HG03460 (cell line): ENCODE results near the gene CUEDC1.

Experiments
- ATAC-seq: cut with Tn5 transposase; IDR thresholded peaks from one replicate; pipeline ENCODE4 v1.9.1; 2021; ENCODE audit not compliant: unreplicated experiment

Gene CUEDC1

DNA sequence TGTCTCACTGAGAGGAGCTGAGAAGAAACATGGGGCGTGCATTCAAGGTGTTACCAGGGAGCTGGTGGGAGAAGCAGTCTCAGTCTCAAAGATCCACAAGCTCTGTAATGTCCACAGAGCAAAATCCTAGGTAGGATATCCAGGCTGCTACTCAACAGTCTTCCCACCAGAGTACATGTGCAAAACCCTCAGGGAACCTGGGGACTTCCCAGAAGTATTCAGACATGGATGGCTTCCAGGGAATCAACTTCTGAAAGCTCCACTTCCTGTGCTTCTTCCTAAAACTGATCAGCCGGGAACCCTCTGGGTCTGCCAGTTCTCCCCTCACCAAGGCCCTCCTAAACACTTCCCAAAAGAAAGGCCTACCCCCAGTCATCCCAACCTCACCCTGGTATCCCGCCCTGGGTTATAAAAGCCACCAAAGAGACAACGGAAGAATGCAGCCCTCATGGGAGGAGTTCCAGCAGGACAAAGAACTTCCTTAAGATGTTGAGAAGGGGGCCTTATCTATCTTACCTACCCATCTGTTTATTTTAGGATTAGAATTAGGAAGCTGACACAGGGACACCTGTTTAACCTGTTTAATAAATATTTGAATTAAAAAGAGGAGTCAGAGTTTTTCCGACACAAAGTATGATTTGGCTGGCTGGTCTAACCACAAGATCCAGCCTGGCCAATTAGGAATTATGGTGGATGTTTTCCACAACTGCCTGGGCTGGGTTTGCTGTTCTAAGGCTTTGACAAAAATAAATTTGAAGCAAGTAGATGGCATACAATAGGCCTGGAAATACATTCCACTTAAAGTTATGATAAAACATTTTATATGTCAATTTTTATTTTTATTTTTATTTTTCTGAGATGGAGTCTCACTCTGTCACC is 37.0 kb downstream of the CUEDC1 start:
- no peak for ATAC-seq

DNA sequence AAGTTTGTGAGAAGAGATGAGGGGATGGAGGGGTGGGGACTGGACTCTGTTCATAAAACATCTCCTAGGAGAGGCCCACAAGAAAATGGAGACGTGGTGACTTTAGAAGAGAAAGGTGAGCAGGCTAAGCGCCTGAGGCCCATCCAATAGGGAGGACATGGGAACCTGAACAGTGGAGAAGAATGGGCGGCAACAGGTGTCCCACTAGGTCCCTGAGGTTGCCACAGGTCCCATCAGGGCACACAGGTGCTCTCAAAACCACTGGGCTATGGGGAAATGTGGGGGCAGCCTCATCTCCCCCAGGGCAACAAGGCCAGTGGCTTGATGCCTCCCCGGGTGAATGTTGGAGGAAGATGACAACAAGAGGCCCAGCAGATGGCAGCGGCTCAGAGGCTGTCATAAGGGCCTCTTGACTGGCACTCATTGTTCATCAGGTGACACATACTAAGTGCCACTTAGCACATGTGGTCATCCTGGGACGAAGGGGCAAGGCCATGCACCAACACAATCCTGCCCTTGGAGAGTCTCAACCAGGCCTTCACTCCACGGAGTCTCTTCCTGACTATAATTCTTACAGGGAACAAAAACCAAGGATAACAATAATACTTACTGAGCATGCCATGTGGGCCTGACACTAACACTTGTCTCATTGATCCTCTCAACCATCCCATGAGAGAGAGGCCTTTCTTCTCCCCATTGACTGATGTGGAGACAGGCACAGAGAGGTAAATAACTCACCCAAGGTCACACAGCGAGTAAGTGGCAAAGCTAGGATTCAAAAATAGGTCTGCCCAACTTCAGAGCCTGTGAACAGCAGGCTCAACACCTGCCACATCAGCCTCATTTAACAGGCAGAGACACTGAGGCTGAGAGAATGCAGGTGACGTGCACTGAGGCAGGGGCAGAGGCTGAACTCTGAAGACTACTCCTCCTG is 38.0 kb downstream of the CUEDC1 start:
- no peak for ATAC-seq

DNA sequence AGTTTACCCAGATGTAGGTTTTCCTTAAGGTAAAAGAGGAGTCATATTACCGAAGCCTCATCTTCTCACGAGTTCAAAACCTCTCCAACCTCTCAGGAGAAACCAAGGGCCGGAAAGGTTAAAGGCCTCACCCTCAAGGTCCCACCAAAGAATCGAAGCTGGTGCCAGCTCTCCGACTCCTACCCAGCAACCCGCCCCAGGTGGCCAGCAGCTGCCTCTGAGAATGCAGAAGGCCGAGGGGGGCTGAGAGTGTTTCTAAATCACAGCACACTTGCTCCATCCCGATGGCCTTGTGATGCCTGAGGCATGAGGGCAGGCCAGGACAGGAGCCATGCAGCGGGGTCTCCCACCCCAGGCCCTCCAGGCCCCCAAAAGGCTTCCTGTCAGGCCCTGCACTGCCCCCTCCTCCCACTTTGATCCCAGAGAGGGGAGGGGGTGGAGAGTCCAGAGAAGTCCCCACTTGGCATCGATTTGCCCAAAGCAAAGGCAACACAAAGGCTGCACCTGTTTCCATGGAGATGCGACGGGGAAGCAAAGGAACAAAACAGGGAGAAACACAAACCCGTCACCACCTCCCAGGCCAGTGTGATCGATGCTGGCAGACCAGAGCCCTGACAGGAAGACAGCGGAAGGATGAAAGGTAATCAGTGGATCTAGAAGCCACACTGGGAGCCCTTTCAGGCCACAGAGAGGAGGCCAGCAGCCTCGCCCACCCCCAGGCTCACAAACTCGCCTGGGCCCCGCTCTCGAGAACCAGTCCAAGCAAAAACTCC is 39.0 kb downstream of the CUEDC1 start:
- ATAC-seq: no peak

DNA sequence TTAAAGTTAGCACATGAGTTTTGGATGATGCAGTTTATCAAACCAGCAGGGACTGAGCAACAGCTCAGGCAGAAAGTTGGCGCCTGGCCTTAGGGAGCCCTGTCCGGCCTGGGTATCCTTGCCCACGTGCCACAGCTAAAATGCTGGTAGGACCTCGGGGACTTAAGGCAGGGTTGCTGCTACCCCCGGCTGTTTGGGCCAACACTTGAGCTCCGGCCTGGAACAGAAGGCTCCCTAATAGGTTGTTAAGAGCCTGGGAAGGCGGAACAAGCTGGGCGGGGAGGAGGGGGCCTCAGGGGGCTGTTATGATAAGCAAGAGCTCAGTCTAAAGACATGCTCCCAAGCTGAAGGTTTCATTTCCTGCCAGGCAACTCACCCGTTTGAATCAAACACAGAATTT is 39.7 kb downstream of the CUEDC1 start:
- no peak for ATAC-seq

DNA sequence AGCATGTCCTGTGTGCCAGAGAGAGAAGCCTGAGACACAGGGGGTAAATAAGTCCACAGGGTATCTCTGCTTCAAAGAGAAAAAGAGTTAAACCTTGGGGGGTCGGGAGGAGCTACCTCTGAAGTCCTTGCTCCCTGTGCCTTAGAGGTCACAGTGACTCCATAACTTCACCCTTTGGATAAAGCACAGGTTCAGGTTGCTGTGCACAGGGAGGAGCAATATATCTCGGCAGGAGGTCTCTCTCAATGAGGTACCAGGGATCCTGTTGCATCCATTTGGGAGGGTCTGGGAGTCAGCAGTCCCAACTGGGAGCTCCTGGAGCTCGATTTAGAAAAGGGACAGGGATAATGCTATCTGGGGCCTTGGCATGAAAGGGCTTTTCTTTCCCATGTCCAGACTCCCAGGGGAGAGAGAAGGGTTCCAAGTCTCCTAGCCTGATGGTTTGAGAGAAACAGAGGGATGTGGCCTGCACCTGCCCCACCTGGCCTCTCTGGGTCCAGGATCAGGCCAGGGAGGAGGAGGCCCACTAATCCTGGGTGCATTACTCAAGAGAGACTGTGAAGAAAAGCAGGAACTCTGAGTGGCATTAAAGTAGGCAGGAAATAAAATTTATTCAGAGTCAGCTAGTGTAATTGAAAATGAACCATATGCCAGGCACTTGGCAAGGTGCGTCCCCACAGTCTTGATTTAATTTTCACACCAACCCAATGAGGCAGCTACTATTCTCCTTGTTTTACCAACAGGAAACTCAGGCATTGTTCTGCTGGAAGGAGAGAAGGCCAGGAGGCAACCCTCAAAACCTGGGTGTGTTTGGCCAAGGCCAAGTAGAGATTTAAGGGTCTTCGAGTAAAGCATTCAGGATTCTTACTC is 40.7 kb downstream of the CUEDC1 start:
- no peak for ATAC-seq

DNA sequence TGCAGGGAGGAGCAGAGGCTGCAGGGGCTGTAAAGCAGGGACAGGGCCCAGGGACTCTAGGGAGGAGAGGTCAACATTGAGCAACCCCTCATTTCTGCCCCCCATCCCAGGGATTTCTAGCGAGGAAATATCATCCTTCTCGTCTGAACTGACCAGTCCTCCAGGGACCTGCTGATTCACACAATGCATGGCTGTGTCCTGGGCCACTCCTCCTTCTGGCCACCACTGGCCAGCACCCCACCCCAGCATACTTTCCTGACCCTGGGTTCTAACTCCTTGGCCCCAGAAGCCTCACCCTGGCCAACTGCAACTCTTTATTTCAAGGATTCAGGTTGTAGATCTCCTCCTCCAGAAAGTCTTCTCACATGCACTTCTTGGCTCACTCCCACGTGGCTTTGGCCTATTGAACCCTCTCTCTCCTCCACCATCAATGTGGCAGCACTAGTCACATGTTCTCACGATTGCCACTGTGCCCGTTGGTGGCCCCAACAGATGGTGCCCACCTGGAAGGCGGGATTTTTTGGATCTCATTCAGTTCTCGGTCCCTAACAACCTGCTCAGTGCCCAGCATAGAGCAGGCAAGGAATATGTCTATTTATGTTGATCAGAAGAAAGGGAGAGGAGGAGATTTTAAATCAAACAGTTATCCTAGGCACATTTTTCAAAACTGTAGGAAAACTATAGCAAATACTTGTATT is 41.5 kb downstream of the CUEDC1 start:
- no peak for ATAC-seq

DNA sequence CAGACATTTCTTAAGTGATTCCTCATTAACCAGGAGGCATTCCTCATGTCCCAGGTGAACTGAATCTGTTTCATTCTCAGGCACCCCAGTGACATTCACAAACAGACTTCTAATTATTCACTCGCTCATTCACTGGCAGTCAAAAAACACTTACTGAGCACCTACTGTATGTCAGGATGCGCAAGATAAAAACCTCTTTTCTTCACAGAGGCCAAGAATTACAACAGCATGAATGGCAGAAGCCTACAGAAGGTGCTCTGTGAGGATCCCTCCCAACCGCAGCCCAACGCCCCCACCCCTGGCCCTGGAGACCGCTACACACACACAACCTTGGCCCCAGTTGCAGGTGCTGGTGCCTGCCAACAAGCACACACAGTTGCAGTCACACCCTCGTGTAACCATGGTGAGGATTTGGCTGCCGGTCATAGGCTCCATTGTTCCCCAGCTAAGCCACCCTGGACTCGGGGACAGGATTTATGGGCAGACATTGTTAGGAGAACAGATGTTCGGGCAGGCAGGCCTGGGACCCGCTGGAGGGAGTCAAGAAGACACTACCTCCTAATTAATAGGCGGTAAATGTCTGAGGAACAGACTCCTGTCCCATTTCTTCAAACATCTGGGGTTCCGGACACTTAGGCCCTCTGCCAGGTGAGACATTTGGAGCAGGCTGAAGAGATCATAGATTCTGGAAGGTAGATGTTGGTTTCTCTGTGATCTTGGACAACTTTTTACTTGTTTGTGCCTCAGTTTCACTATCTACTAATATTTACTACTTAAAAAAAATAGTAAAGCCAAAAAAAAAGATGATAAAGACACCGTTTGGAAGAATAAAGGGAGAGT is 43.2 kb downstream of the CUEDC1 start:
- no peak for ATAC-seq

DNA sequence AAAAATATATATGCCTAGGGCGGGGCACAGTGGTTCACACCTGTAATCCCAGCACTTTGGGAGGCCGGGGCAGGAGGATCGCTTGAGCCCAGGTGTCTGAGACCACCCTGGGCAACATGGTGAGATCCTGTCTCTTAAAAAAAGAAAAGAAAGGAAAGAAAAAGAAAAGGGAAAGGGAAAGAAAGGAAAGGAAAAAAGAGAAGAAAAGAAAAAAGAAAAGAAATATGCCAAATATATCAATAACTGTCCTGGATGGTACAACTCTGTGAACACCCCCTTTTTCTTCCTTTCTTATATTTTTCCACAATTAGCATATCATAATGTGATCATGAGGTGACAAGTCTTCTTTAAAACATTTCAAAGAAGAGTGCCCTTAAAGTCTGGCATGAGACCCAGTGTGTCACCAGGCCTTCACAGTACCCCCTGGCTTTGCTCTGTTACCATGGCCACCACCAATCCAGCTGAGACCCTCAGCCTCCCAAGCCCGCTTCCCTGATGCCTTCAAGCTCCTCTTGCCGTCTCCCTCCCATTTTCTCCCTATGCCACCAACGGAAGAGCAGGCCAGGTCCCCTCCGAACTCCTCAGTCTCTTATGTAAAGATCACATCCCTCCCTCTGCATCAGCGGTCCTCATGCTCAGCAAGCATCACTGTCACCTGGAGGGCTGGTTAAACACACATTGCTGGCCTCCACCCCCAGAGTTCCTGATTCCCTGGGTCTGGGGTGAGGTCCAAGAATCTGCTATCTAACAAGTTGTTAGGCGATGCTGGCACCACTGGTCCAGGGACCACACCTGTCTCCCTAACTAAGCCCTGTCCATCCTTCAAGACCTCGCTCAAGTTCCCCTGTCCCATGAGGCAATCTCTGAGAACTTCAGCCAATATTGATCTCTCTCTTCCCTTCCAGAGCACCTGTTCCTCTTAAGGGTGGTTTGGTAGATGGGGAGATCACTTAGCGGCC is 44.5 kb downstream of the CUEDC1 start:
- ATAC-seq: no peak

DNA sequence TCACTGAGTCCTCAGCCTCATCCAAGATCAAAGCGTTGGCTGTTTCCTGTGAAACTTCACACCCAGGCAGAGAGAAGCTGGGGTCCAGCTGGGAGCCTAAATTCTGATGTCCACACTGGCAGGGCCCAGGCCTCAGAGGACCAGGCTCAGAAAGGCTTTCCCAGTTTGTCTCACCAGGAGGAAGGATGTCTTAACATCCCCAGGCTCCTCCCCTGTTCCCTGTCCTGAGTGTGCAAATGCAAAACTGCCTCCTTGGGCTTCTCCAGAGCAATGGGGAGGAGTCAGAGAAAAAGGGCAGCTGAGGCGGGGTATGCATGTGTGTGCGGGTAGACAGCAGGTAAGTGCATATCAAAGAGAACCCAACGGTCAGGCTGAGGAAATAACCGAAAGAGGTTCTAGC is 45.7 kb downstream of the CUEDC1 start:
- no peak for ATAC-seq

DNA sequence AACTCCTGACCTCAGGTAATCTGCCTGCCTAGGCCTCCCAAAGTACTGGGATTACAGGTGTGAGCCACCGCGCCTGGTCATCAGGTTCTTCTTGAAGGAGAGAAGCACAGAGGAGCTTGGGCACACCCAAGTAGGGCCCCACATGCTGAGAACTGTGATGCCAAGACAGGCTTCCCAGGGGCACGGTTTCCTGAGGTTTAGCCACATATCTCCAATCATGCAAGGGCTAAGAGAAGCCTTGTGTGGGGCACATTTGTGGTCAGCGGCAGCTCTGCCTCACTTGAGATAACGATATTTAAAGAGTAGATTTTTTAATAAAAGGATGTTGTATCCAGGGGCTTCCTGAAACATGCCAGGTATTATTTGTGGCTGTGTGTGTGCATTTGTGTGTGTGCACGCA is 46.9 kb downstream of the CUEDC1 start:
- ATAC-seq: no peak

DNA sequence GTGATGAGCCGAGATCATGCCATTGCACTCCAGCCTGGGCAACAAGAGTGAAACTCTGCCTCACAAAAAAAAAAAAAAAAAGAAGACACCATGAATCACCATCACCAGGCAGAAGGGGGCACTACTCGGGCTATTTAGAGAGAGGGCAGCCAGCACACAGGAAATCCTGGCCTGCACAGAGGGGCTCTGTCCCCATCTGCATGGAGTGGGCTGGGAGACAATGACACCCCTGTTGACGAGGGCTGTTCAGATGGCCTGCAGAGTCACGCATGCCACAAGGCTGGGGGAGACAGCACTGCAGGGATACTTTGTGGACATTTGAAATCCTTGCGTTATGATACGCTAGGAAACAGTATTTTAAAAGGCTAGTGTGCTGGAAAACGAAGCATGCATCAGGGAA is 48.3 kb downstream of the CUEDC1 start:
- ATAC-seq: no peak

DNA sequence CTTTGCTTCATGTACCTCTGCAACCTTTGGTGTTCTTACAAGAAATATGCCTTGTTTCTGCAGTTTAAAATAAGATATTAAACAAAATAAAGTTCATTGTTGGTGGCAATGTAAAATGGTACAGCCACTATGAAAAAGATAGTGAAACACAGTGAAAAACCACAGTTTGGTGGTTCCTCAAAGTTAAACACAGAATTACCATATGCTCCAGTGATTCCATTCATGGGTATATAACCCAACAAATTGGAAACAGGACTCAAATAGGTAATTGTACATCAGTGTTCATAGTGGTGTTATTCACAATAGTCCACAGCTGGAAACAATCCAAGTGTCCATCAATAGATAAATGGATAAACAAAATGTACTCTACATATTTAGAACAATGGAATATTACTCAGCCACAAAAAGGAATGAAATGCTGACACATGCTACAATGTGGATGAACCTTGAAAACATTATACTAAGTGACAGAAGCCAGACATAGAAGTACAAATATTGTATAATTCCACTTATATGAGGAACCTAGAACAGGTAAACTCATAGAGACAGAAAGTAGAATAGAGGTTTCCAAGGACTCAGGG is 49.2 kb downstream of the CUEDC1 start:
- no peak for ATAC-seq

DNA sequence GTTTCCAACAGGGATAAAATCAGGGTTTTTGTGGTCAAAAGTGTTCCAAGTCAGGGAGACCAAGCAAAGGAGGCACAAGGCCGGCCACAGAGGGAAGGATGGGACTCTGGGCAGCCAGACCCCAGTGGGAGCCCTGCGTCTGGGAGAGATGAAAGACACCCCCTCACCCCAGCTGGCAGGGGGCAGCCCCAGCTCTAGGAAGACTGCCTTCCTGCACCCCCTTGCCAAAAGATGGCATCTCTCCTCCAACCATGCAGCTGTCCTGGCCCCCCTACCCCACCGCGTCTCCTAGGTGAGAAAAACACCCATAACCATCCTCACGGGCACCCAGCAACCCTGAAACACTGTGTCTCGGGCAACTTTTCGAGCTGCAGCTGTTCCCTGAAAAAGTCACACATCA is 51.3 kb downstream of the CUEDC1 start:
- no peak for ATAC-seq

DNA sequence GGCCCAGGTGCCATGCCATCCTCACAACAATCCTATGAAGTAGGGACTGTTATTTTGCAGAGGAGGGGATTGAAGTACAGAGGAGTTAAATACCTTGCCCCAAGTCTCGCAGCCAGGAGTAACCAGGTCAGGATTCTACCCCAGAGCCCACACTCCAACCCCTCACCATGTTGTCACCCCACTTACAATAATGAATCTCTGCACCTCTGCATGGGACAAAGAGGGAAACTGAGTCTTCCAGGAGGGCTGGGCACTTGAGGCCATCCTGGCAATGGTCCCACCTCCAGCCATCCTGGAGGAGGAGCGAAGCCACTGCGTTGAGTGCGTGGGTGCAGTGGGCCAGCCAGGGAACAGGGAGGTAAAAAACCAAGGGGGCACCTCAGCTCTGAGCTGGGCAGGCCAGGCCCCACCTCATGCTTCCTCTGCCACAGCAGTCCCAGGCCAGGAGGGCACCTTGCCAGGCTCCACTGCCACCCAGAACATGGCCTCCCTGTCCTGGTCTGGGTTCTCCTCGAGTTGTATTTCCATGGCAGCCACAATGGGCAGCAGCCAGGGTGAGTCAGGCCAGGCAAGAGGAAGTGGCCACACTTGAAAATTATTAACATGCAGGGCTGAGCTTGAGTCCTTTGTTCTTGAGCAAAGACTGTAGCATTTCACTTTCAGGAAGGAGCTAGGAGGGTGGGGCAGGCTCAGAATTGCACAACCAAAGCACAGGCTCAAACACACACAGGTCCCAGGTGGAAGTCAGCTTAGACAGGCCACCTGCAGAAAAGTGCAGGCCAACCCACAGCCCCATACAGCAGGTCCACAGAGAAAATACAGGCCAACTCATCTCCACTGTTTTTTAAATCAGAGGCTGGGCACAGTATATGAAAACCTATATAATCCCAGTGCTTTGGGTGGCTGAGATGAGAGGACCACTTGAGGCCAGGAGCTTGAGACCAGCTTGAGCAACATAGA is 52.1 kb downstream of the CUEDC1 start:
- ATAC-seq: peak; percentile 66

DNA sequence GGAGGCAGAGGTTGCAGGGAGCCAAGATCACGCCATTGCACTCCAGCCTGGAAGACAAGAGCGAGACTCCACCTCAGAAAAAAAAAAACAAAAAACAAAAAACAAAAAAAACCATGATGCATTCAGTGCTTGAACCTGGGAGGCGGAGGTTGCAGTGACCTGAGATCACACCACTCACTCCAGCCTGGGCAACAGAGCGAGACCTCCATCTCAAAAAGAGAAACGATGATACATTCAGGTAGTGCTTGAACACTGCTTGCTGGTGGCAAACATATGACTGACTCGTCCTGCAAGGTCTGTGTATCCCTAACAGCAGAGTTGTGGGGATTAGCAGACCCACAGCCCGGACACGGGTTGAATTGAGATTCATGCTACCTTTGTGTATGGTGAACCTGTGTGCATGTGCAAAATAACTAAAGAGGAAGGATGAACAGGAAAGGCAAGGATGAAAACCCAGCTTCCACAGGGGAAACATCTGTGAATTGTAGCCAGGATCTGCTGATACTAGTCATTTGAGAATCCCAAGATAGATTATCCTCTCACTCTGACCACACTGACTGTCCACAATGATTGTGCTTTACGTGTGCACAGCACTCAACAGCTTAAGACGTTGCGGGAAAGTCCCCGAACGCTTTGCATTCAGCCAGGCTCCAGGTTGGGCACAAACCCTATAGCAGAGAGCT is 53.0 kb downstream of the CUEDC1 start:
- ATAC-seq: peak; percentile 50
